Endothelial cell of umbilical vein (primary cell): ENCODE measurements around the gene ARHGEF38. TPM values are rescaled to one million over a fixed set of nuclear protein-coding genes. Genes with fewer than 3 reads are reported as not detected.

Experiments
- BruUV-seq: library from RNA; stranded (reverse); fragments of 400-500 nt; replicated peaks from 2 replicates; lab custom pipeline; 2021; lab: Mats Ljungman, UMichigan
- CTCF ChIA-PET: fragments of 300-600, 350-600 bp; sonication (Branson Sonifier 250); formaldehyde crosslinking; loops from one replicate; lab custom pipeline; 2021; ENCODE audit warnings: antibody characterized with exemption, inconsistent platforms; lab: Charles Lee
- POLR2A ChIA-PET: fragments of 300-600, 350-600 bp; sonication (Branson Sonifier 250); formaldehyde crosslinking; loops from one replicate; lab custom pipeline; 2021; ENCODE audit warnings: antibody characterized with exemption, inconsistent platforms; lab: Charles Lee
- DNase-seq: peaks from one replicate; pipeline ENCODE4 v3.0.0-alpha.2; 2011; ENCODE audit warnings: low read depth, low spot score
- FAIRE-seq: peaks from 2 replicates; lab custom pipeline; 2011; peaks lifted over from hg19 to GRCh38; lab: Jason Lieb, UNC
- H2AFZ ChIP-seq: 2 replicates; pipeline ENCODE4 v1.6.0; 2012; ENCODE audit warnings: low read depth, low read length, control low read depth, inconsistent platforms
- H3K27ac ChIP-seq: 2 replicates; pipeline ENCODE4 v1.5.1; 2011; ENCODE audit warnings: low read depth, mild to moderate bottlenecking, control low read depth, low read length, moderate library complexity; ENCODE audit not compliant: insufficient read depth
- H3K27me3 ChIP-seq, 2 experiments: 2 replicates each; pipeline versions ENCODE4 v1.6.0 to v1.6.1; 2011; ENCODE audit warnings: low read length in 2 of 2, mixed read lengths in 1 of 2; ENCODE audit not compliant: control insufficient read depth in 2 of 2, insufficient read depth in 2 of 2
- H3K36me3 ChIP-seq, 2 experiments: 2 replicates in 1 of 2; 3 replicates in 1 of 2; pipeline ENCODE4 v1.5.1; 2011; ENCODE audit warnings: low read length in 2 of 2, mild to moderate bottlenecking in 1 of 2, moderate library complexity in 1 of 2; ENCODE audit not compliant: control insufficient read depth in 2 of 2, insufficient read depth in 2 of 2; ENCODE audit errors: extremely low read depth in 1 of 2
- H3K4me1 ChIP-seq: 3 replicates; pipeline ENCODE4 v1.5.1; 2011; ENCODE audit warnings: mild to moderate bottlenecking, low read length; ENCODE audit not compliant: control insufficient read depth, insufficient read depth; ENCODE audit errors: extremely low read depth
- H3K4me2 ChIP-seq: 2 replicates; pipeline ENCODE4 v1.6.1; 2011; ENCODE audit warnings: low read length, control low read depth, mixed read lengths; ENCODE audit not compliant: insufficient read depth
- H3K4me3 ChIP-seq, 3 experiments: fragments of 200-600 bp in 1 of 3; sonication (generic), shearing (Covaris generic) in 1 of 3; replicated peaks in 1 of 3; 2 replicates each; pipeline ENCODE4 v1.5.1; 2011 to 2016; ENCODE audit warnings: control low read depth in 3 of 3, low read length in 3 of 3, mild to moderate bottlenecking in 2 of 3, inconsistent platforms in 1 of 3, low read depth in 1 of 3, moderate library complexity in 1 of 3; ENCODE audit not compliant: insufficient read depth in 1 of 3
- H3K79me2 ChIP-seq: 2 replicates; pipeline ENCODE4 v1.6.0; 2012; ENCODE audit warnings: low read length, inconsistent platforms; ENCODE audit not compliant: control insufficient read depth, insufficient read depth
- H3K9ac ChIP-seq: replicated peaks from 2 replicates; pipeline ENCODE3; 2011; ENCODE audit warnings: low read length, control low read depth; ENCODE audit not compliant: insufficient read depth; ENCODE audit errors: extremely low read depth
- H3K9me1 ChIP-seq: replicated peaks from 3 replicates; pipeline ENCODE4 v1.6.0; 2011; ENCODE audit warnings: mild to moderate bottlenecking, low read length; ENCODE audit not compliant: control insufficient read depth, insufficient read depth; ENCODE audit errors: extremely low read depth
- H3K9me3 ChIP-seq: replicated peaks from 2 replicates; pipeline ENCODE4 v1.5.1; 2012; ENCODE audit warnings: low read length, inconsistent platforms; ENCODE audit not compliant: control insufficient read depth, insufficient read depth
- H4K20me1 ChIP-seq: replicated peaks from 2 replicates; pipeline ENCODE3; 2011; ENCODE audit warnings: mild to moderate bottlenecking, low read length; ENCODE audit not compliant: control insufficient read depth, insufficient read depth; ENCODE audit errors: extremely low read depth
- CTCF ChIP-seq, 2 donors: IDR thresholded peaks; 1 replicate in 1 of 2; 2 replicates in 1 of 2; pipeline ENCODE4 v1.5.1; 2011; ENCODE audit warnings: low read length in 2 of 2, mild to moderate bottlenecking in 2 of 2, moderate library complexity in 2 of 2, control low read depth in 1 of 2, inconsistent platforms in 1 of 2, low read depth in 1 of 2; ENCODE audit not compliant: insufficient read depth in 1 of 2; ENCODE audit errors: extremely low read depth in 1 of 2
- EZH2 ChIP-seq: IDR thresholded peaks from 2 replicates; pipeline ENCODE4 v1.6.1; 2012; ENCODE audit warnings: borderline replicate concordance, low read depth, mild to moderate bottlenecking, moderate library complexity, low read length, inconsistent platforms; ENCODE audit not compliant: severe bottlenecking
- FOS ChIP-seq: IDR thresholded peaks from 2 replicates; pipeline ENCODE4 v1.6.1; 2011; ENCODE audit warnings: mild to moderate bottlenecking, low read length, moderate library complexity, borderline replicate concordance; ENCODE audit not compliant: insufficient read depth
- GATA2 ChIP-seq: IDR thresholded peaks from 2 replicates; pipeline ENCODE4 v1.7.0; 2011; ENCODE audit warnings: low read depth, mild to moderate bottlenecking, moderate library complexity, mixed read lengths, low read length; ENCODE audit not compliant: insufficient read length, insufficient read depth
- JUN ChIP-seq: IDR thresholded peaks from 2 replicates; pipeline ENCODE4 v1.6.1; 2011; ENCODE audit warnings: borderline replicate concordance, low read depth; ENCODE audit not compliant: insufficient read length, insufficient read depth
- MYC ChIP-seq: IDR thresholded peaks from one replicate; pipeline ENCODE4 v1.6.1; 2011; ENCODE audit warnings: mild to moderate bottlenecking, low read depth, low read length
- POLR2A ChIP-seq: IDR thresholded peaks from 2 replicates; pipeline ENCODE4 v1.6.1; 2012; ENCODE audit warnings: low read depth, mild to moderate bottlenecking, control low read depth, low read length
- POLR2AphosphoS5 ChIP-seq: IDR thresholded peaks from 2 replicates; pipeline ENCODE4 v1.6.1; 2012; ENCODE audit warnings: low read depth, mild to moderate bottlenecking, control low read depth, low read length, moderate library complexity; ENCODE audit not compliant: insufficient read depth
- dilution Hi-C: fragments of 300-500 bp; cut with MboI; formaldehyde crosslinking; loops from one replicate; pipeline ENCODE4 v1.15.0; 2019; ENCODE audit warnings: low sequenced_read_pairs; ENCODE audit not compliant: extremely low pct_ligation_motif_present
- intact Hi-C: fragments of 100-400 bp; cut with micrococcal nuclease; formaldehyde crosslinking; loops from one replicate; pipeline ENCODE4 v1.10.0; 2022
- polyA plus RNA-seq, 4 experiments: library from polyadenylated mRNA; depleted of rRNA in 3 of 4; stranded (reverse) in 3 of 4; unstranded in 1 of 4; fragments of >200 nt; gene quantifications; 2 replicates each; pipeline versions ENCODE4 v1.2.1 to v1.2.3, GENCODE V29; 2011 to 2012; ENCODE audit warnings: missing spikeins in 1 of 4
- total RNA-seq: library from RNA; stranded (reverse); gene quantifications from 2 replicates; pipeline ENCODE4 v1.2.3, GENCODE V29; 2021
- TF ChIP-seq, protein P1 (sequence below): IDR thresholded peaks from 2 replicates; pipeline ENCODE4 v1.6.1; 2011; ENCODE audit not compliant: insufficient read depth, insufficient read length

The ARHGEF38 gene
- total and polyA plus RNA-seq, 2 donors (not counting 3 experiments of a cell fraction or from before 2014, with no cell fraction given), result not detected

GRCh38 chr4:105634402-105635080 is 82.1 kb downstream of the ARHGEF38 start:
- no peak overlapping the region for H2AFZ ChIP-seq
- H3K4me1 ChIP-seq, result no peaks in the 10 kb centered on the region
- H3K9ac ChIP-seq, result no peak overlapping the region
- POLR2A ChIA-PET, result no interaction called here
- CTCF ChIA-PET, result no interaction called here
- no peak overlapping the region for H3K27ac ChIP-seq
- no peak overlapping the region for H3K4me3 ChIP-seq
- H3K9me3 ChIP-seq, result no peaks in the 10 kb centered on the region
- dilution Hi-C loops, result no loop called here
- FAIRE-seq (no peak), DNase-seq (no peak)
- TF ChIP-seq CTCF (IDR thresholded peaks at IDR 0.05; ENCODE audit: extremely low read depth in 1 of 2, insufficient read depth in 1 of 2, low read depth in 1 of 2, low read length in 2 of 2), result no peak
- no peak for TF ChIP-seq POLR2A
- TF ChIP-seq, protein P1, sequence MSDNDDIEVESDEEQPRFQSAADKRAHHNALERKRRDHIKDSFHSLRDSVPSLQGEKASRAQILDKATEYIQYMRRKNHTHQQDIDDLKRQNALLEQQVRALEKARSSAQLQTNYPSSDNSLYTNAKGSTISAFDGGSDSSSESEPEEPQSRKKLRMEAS, result no peak
- no peak for TF ChIP-seq MYC
- TF ChIP-seq POLR2AphosphoS5, result no peak
- no peak for TF ChIP-seq JUN
- no peak for TF ChIP-seq EZH2
- no peak for TF ChIP-seq FOS
- no peak for TF ChIP-seq GATA2
- H3K9me1 ChIP-seq, result no peaks in the 10 kb centered on the region
- no TSS peak for BruUV-seq
- no peaks in the 10 kb centered on the region for H4K20me1 ChIP-seq
- intact Hi-C loops, result no loop called here
- H3K27me3 ChIP-seq, result no peaks in the 10 kb centered on the region
- H3K79me2 ChIP-seq, result no peaks in the 10 kb centered on the region
- no peak overlapping the region for H3K4me2 ChIP-seq
- H3K36me3 ChIP-seq, result no peaks in the 10 kb centered on the region
